Cardiac fibroblast (primary cell): Measurements from ENCODE around the gene NCS1.

Source experiments
- DNase-seq, 2 donors: peaks; one replicate each; pipeline versions ENCODE4 v3.0.0 to v3.0.0-alpha.2; 2010; ENCODE audit warnings: low read depth in 2 of 2
- H3K4me3 ChIP-seq, 2 donors: replicated peaks in 1 of 2; 1 replicate in 1 of 2; 2 replicates in 1 of 2; pipeline ENCODE4 v1.5.1; 2011; ENCODE audit warnings: low read depth in 2 of 2, low read length in 2 of 2, mild to moderate bottlenecking in 2 of 2, moderate library complexity in 1 of 2
- TF ChIP-seq, protein P1 (sequence below): IDR thresholded peaks from one replicate; pipeline ENCODE4 v1.5.1; 2011; ENCODE audit warnings: low read depth, mild to moderate bottlenecking, low read length, inconsistent platforms

NCS1 gene

DNA sequence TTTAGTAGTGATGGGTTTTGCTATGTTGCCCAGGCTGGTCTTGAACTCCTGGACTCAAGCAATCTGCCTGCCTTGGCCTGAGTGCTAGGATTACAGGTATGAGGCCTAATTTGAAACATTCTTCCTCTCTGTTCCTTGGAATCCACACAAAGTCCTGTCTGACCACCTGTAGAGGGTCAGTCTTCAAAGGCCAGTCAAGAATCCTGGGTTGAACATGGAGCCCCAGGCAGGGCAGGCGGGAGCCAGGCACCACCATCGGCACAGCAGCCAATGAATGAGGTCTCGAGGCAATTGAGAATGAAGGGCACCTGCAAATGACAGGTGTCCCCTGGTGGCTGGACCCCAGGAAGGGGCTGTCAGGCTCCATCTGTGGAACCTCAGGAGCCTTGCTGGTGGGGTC, 17.4 kb upstream of the NCS1 start:
- TF ChIP-seq, protein P1, sequence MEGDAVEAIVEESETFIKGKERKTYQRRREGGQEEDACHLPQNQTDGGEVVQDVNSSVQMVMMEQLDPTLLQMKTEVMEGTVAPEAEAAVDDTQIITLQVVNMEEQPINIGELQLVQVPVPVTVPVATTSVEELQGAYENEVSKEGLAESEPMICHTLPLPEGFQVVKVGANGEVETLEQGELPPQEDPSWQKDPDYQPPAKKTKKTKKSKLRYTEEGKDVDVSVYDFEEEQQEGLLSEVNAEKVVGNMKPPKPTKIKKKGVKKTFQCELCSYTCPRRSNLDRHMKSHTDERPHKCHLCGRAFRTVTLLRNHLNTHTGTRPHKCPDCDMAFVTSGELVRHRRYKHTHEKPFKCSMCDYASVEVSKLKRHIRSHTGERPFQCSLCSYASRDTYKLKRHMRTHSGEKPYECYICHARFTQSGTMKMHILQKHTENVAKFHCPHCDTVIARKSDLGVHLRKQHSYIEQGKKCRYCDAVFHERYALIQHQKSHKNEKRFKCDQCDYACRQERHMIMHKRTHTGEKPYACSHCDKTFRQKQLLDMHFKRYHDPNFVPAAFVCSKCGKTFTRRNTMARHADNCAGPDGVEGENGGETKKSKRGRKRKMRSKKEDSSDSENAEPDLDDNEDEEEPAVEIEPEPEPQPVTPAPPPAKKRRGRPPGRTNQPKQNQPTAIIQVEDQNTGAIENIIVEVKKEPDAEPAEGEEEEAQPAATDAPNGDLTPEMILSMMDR: no peak
- no peak overlapping the region for H3K4me3 ChIP-seq
- no peak for DNase-seq

DNA sequence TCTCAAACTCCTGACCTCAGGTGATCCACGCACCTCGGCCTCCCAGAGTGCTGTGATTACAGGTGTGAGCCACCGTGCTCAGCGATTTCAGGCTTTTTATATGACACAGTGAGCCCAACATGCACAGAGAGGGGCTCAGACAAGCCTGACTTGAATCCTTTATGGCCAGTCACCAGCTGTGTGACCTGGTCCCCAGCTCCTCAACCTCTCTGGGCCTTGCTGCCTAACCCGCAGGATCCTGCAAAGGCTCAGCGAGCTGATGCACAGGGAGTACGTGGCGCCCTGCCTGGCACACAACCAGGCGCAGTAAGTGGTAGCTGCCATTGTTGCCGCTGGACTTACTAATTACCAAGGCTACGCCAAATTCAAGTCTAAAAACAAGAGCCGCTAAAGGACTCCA, 16.6 kb upstream of the NCS1 start:
- no peak overlapping the region for H3K4me3 ChIP-seq
- TF ChIP-seq, protein P1: no peak
- no peak for DNase-seq

DNA sequence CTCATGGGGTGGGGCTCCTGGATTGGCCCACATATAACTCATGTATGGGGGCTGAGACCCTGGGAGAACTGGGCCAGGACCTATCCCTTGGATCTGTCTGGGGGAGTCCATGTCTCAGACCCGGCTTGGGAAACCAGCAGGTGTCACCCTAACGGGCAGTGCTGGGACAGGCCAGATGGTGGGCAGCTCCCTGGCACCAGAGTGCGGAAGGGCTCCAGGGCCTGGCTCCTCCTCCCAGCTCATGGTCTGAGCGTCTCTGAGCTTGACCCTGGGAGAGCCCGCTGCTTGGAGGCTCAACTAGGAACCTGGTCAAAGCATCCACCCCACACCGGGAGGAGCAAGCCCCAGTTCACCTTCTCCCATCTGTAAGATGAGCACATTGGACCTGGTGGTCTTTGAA, 15.5 kb upstream of the NCS1 start:
- TF ChIP-seq, protein P1: no peak
- no peak for DNase-seq
- no peak overlapping the region for H3K4me3 ChIP-seq

DNA sequence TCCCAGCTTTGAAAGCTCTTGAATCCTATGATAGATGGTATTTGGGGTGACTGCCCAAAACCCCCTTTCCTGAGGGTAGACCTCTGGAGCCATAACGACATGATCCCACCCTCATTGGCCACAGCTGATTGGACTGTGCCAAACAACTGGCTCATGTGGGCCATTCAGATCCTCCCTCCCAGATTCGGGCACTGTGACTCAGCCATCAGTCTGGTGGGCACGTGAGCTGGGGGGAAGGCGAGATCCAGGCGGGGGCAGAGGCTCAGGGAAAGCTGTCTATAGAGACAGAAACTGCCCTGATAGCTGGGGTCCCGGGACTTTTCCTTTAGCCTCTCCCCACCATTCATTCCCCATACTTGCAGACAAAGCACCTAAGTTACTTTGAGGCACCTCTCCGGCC, 15.1 kb upstream of the NCS1 start:
- no peak for DNase-seq
- H3K4me3 ChIP-seq: no peak overlapping the region
- TF ChIP-seq, protein P1: no peak

DNA sequence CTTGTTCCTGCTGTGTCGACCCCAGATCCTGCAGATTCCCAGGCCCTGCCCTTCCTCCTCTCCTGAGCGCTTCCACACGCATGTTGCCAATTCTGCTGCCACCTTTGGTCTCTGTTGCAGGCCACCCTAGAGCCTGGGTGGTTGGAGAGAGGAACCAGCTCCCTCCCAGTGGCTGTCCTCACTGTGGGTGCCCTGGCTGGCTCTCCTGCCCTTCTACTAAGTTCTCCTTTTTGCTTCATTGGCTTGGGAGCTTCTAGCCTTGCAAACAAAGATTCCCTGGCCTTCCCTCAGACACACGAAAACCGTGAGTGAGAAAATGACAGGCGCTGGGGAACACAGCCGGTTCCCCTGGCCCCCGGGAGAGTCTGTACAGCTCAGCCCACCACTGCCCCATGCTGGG, 14.2 kb upstream of the NCS1 start:
- TF ChIP-seq, protein P1: no peak
- no peak for DNase-seq
- H3K4me3 ChIP-seq: no peak overlapping the region

DNA sequence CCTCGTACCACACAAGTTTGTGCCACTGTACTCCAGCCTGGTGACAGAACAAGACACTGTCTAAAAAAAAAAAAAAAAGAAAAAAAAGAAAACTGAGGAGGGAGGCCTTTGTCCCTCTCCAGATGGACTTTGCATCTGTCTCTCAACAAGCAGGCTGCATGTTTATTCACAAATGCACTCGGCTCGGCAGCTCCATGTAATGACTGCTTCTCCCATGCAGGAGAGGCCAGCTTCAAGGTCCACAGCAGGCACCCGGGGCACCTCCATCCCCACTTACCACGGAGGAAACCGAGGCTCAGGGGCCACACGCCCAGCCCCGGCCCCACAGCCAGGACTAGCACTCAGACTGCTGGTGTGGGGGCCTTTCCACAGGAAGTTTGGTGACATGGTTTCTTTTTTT, 13.1 kb upstream of the NCS1 start:
- TF ChIP-seq, protein P1: no peak
- H3K4me3 ChIP-seq: no peak overlapping the region
- no peak for DNase-seq

DNA sequence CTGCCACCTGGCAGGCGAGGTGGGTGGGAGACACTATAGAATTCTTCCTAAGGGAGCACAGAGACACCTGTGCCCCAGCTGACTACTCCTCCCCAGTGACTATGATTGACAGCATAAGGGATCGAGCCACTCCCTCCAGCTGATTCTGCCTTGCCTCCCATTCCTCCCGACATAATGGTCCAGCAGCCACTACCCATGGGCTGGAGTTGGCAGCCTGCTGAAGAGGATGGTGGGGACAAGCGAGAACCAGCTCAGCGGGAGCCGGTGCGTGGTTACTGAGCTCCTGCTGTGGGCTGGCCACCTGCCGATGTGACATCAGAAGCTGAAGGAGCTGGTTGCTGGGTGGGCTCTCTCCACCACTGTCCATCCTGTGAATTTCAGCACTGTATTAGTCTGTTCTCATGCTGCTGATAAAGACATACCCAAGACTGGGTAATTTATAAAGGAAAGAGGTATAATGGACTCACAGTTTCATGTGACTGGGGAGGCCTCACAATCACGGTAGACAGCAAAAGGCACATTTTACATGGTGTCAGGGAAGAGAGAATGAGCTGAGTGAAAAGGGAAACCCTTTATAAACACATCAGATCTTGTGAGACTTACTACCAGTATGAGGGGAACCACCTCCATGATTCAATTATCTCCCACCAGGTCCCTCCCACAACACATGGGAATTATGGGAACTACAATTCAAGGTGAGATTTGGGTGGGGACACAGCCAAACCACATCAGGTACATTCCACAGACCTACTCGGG, 12.1 kb upstream of the NCS1 start:
- TF ChIP-seq, protein P1: no peak
- no peak for DNase-seq
- no peak overlapping the region for H3K4me3 ChIP-seq
